Measurements from ENCODE around the gene DGKQ.
"Not testable (repeated sequence)": the region's sequence is repeated elsewhere in the genome, so short reads cannot be mapped to it uniquely, and the experiment has no call there.

DGKQ gene

DNA sequence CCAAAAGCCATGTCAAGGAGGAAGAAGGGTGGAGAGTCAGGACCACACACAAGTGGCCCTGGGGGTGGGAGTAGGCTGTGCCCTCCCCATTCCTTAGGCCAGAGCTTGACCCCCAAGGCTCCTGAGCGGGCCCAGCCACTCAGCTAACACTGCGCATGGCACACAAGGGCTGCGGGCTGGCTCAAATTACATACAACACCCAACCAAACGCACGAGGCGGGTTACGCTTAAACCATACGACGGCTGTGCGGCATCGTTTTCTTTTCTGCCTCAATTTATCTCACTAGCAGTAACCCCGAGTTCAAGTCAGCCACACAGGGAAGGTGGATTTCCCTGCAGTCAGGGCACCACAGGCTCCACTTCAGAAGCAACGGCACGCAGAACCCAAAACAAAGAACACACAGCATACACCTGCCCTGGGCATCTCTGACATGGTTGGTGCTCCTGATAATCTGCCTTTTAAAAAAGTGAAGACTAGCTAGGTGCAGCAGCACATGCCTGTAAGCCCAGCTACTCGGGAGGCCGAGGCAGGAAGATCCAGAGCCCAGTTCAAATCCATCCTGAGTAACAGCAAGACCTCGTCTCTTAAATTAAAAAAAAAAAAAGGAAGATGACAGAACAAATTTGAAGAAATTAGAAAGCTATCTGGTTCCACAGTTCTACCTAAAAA lies 44.1 kb downstream of the DGKQ start:
- no CpG with 5 or more reads among the region's 17 CpGs for WGBS (ENCODE audit: insufficient coverage, insufficient read length)
- Histone ChIP-seq H3K4me3 (ENCODE audit: low read length) (no peak overlapping the region), H3K27ac (ENCODE audit: low read length) (no peak overlapping the region), H3K4me1 (ENCODE audit: control insufficient read depth, insufficient read depth, low read length) (peaks cover 4% of the 10 kb centered on the region; the same call in 1 of the 2 replicates), H3K27me3 (ENCODE audit: control insufficient read depth, insufficient read depth, low read length) (no peaks in the 10 kb centered on the region), H3K9me3 (ENCODE audit: control insufficient read depth, insufficient read depth, low read length) (no peaks in the 10 kb centered on the region), H3K36me3 (ENCODE audit: control insufficient read depth, insufficient read depth, low read length) (no peaks in the 10 kb centered on the region)
- no peak for DNase-seq (ENCODE audit: low read depth, low spot score)

DNA sequence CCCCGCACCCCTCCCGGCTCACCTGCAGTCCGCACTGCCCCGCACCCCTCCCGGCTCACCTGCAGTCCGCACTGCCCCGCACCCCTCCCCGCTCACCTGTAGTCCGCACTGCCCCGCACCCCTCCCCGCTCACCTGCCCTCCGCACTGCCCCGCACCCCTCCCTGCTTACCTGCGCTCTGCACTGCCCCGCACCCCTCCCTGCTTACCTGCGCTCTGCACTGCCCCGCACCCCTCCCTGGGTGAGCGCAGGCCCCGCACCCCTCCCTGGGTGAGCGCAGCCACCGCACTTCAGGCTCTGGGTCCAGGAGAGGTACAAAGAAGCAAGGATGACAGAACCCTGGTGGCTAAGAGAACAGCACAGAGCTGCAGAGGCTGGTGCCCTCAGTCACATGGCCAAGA lies 45.8 kb downstream of the DGKQ start:
- H3K4me3 ChIP-seq (ENCODE audit: low read length); H3K27ac ChIP-seq (ENCODE audit: low read length); H3K36me3 ChIP-seq (ENCODE audit: control insufficient read depth, insufficient read depth, low read length); DNase-seq (ENCODE audit: low read depth, low spot score); H3K9me3 ChIP-seq (ENCODE audit: control insufficient read depth, insufficient read depth, low read length); H3K27me3 ChIP-seq (ENCODE audit: control insufficient read depth, insufficient read depth, low read length); H3K4me1 ChIP-seq (ENCODE audit: control insufficient read depth, insufficient read depth, low read length): not testable (repeated sequence)
- WGBS (ENCODE audit: insufficient coverage, insufficient read length), result no CpG with 5 or more reads among the region's 21 CpGs

DNA sequence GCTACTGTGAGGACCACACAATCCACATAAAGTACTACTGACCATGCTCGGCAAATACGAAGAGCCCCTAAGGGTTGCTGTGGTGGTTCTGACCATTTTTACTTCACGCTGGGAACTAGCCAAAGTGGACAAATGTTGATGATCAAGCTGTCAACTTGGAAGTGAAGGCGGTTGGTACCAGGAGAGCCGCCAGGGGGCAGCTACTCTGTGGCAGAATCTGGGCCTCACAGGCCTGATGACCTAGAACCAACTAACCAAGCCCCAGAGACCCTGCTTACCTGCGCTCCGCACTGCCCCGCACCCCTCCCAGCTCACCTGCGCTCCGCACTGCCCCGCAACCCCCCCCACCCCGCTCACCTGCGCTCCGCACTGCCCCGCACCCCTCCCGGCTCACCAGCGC lies 46.8 kb downstream of the DGKQ start:
- Histone ChIP-seq H3K9me3 (ENCODE audit: control insufficient read depth, insufficient read depth, low read length) (no peaks in the 10 kb centered on the region), H3K4me3 (ENCODE audit: low read length) (no peak overlapping the region), H3K36me3 (ENCODE audit: control insufficient read depth, insufficient read depth, low read length) (no peaks in the 10 kb centered on the region), H3K27me3 (ENCODE audit: control insufficient read depth, insufficient read depth, low read length) (no peaks in the 10 kb centered on the region), H3K4me1 (ENCODE audit: control insufficient read depth, insufficient read depth, low read length) (peaks cover 4% of the 10 kb centered on the region; the same call in 1 of the 2 replicates), H3K27ac (ENCODE audit: low read length) (no peak overlapping the region)
- peak; percentile 47 for DNase-seq (ENCODE audit: low read depth, low spot score)
- WGBS (ENCODE audit: insufficient coverage, insufficient read length), result no CpG with 5 or more reads among the region's 17 CpGs

DNA sequence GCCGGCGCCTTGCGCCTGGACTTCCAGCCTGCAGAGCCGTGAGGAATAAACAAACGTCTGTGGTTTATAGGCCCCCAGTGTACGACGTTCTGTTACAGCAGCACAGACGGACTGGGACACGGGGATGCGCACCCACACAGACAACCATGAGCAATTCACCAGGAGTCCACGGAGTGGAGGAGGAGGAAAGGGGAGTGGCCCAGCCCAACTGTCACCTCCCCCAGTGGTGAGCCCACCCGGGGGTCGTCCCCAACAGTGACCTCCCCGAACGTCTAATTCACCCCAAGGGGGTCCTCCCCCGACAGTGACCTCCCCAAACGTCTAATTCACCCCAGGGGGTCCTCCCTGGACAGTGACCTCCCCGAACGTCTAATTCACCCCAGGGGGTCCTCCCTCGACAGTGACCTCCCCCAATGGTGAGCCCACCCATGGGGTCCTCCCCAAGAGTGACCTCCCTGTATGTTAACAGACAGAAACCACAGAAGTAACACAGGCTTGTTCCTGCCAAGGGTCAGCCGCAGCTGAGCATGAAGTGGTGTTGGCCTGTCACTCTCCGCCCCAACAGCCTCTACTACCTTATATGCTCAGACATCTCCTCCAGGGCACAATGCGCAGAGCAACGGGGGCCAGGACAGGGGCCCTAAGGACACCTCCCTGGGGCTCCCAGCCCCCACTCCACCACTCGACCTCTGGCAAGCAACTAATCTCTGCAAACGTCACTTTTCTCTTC lies 47.4 kb downstream of the DGKQ start:
- no peak overlapping the region for H3K4me3 ChIP-seq (ENCODE audit: low read length)
- WGBS (ENCODE audit: insufficient coverage, insufficient read length), result no CpG with 5 or more reads among the region's 26 CpGs
- no peak for DNase-seq (ENCODE audit: low read depth, low spot score)
- H3K9me3 ChIP-seq (ENCODE audit: control insufficient read depth, insufficient read depth, low read length), result no peaks in the 10 kb centered on the region
- H3K27me3 ChIP-seq (ENCODE audit: control insufficient read depth, insufficient read depth, low read length), result no peaks in the 10 kb centered on the region
- no peak overlapping the region for H3K27ac ChIP-seq (ENCODE audit: low read length)
- H3K4me1 ChIP-seq (ENCODE audit: control insufficient read depth, insufficient read depth, low read length), result peaks cover under 1% of the 10 kb centered on the region; the same call in 1 of the 2 replicates
- no peaks in the 10 kb centered on the region for H3K36me3 ChIP-seq (ENCODE audit: control insufficient read depth, insufficient read depth, low read length)

DNA sequence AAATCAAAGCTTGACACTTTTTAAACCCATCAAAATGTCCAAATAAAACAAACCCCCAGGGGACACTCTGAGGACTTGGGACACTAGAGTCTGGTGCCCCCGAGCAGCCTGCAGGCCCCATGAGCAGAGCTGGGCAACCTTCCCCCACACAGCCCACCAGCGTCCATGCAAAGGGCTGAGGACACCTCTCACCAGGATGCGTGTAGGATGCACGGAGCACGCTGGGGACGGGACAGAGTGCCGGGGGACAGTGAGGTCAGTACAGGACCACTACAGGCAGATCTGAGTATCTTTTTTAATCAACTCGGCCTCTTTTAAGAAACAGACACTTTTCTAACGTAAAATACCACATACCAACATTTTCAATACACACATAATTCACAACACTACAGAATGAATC lies 48.2 kb downstream of the DGKQ start:
- DNase-seq (ENCODE audit: low read depth, low spot score), result no peak
- 100% methylated on average over 2 of the region's 9 CpGs for WGBS (ENCODE audit: insufficient coverage, insufficient read length)
- Histone ChIP-seq H3K4me1 (ENCODE audit: control insufficient read depth, insufficient read depth, low read length) (no peaks in the 10 kb centered on the region), H3K27me3 (ENCODE audit: control insufficient read depth, insufficient read depth, low read length) (no peaks in the 10 kb centered on the region), H3K9me3 (ENCODE audit: control insufficient read depth, insufficient read depth, low read length) (no peaks in the 10 kb centered on the region), H3K27ac (ENCODE audit: low read length) (no peak overlapping the region), H3K4me3 (ENCODE audit: low read length) (no peak overlapping the region), H3K36me3 (ENCODE audit: control insufficient read depth, insufficient read depth, low read length) (no peaks in the 10 kb centered on the region)

DNA sequence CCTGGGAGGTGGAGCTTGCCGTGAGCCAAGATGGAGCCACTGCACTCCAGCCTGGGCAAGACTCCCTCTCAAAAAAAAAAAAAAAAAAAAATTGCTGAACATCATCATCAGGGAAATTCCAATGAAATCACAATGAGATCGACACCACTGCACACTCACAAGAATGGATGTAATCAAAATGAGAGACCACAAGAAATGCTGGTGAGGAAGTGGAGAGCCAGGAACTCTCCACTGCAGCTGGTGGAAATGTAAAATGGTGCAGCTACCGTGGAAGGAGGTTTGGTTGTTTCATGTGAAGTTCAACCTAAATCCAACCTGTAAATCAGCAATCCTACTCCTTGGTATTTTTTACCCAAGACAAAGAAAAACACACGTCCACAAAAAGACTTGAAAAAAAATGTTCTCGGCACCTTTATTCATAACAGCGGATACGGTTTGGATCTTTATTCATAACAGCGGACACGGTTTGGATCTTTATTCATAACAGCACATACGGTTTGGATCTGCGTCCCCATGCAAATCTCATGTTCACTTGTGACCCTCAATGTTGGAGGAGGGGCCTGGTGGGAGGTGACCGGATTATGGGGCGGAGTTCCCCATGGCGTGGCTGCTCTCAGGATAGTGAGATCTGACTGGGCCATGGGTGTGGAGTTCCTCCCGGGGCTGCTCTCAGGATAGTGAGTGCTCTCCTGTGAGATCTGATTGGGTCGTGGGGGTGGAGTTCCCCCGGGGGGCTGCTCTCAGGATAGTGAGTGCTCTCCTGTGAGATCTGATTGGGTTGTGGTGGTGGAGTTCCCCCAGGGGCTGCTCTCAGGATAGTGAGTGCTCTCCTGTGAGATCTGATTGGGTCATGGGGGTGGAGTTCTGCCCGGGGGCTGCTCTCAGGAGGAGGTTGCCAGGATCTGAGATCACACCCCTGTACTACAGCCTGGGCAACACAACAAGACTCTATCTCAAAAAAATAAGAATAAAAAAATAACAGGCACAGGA lies 49.0 kb downstream of the DGKQ start:
- Histone ChIP-seq H3K4me3 (ENCODE audit: low read length) (no peak overlapping the region), H3K27ac (ENCODE audit: low read length) (no peak overlapping the region), H3K27me3 (ENCODE audit: control insufficient read depth, insufficient read depth, low read length) (no peaks in the 10 kb centered on the region), H3K4me1 (ENCODE audit: control insufficient read depth, insufficient read depth, low read length) (no peaks in the 10 kb centered on the region), H3K9me3 (ENCODE audit: control insufficient read depth, insufficient read depth, low read length) (no peaks in the 10 kb centered on the region), H3K36me3 (ENCODE audit: control insufficient read depth, insufficient read depth, low read length) (no peaks in the 10 kb centered on the region)
- DNase-seq (ENCODE audit: low read depth, low spot score), result no peak
- WGBS (ENCODE audit: insufficient coverage, insufficient read length), result no CpG with 5 or more reads among the region's 18 CpGs

DNA sequence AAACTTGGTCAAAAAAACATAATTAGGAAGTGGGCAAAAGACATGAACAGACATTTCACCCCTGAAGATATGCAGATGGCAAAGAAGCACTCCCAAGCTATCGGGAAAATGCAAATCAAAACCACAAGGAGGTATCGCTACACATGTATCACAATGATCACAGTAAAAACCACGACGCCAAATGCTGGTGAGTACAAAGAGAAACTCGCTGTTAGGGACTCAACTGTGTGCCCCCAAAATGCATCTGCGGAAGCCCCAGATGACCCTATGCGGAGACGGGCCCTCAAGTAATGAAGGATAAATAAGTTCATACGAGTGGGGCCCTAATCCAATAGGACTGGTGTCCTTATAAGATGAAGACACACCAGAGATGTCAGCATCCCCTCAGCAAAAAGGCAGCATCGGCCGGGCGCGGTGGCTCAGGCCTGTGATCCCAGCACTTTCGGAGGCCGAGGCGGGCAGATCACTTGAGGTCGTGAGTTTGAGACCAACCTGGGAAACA lies 51.5 kb downstream of the DGKQ start:
- Histone ChIP-seq H3K9me3 (ENCODE audit: control insufficient read depth, insufficient read depth, low read length) (no peaks in the 10 kb centered on the region), H3K4me1 (ENCODE audit: control insufficient read depth, insufficient read depth, low read length) (no peaks in the 10 kb centered on the region), H3K36me3 (ENCODE audit: control insufficient read depth, insufficient read depth, low read length) (no peaks in the 10 kb centered on the region), H3K27ac (ENCODE audit: low read length) (no peak overlapping the region), H3K27me3 (ENCODE audit: control insufficient read depth, insufficient read depth, low read length) (no peaks in the 10 kb centered on the region), H3K4me3 (ENCODE audit: low read length) (no peak overlapping the region)
- DNase-seq (ENCODE audit: low read depth, low spot score), result no peak
- WGBS (ENCODE audit: insufficient coverage, insufficient read length), result no CpG with 5 or more reads among the region's 17 CpGs

DNA sequence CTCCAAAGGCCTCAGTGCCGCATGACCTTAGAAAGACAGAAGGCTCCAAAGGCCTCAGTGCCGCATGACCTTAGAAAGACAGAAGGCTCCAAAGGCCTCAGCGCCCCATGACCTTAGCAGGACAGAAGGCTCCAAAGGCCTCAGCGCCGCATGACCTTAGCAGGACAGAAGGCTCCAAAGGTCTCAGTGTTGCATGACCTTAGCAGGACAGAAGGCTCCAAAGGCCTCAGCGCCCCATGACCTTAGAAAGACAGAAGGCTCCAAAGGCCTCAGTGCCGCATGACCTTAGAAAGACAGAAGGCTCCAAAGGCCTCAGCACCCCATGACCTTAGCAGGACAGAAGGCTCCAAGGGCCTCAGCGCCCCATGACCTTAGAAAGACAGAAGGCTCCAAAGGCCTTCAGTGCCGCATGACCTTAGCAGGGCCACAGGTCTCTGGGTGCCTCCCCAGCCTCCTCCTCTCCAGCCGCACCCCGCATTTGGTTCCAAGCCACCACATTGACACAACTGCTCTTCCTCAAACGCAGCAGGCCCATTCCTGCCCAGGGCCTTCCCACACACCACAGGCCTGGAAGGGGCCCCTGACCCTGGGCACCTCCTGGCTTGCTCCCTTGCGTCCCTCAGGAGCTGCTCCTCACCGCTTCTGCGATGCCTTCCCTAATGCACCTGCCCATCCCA lies 54.2 kb downstream of the DGKQ start:
- H3K27ac ChIP-seq (ENCODE audit: low read length); H3K27me3 ChIP-seq (ENCODE audit: control insufficient read depth, insufficient read depth, low read length); H3K4me1 ChIP-seq (ENCODE audit: control insufficient read depth, insufficient read depth, low read length); DNase-seq (ENCODE audit: low read depth, low spot score); H3K36me3 ChIP-seq (ENCODE audit: control insufficient read depth, insufficient read depth, low read length); H3K4me3 ChIP-seq (ENCODE audit: low read length); H3K9me3 ChIP-seq (ENCODE audit: control insufficient read depth, insufficient read depth, low read length): not testable (repeated sequence)
- WGBS (ENCODE audit: insufficient coverage, insufficient read length), result no CpG with 5 or more reads among the region's 15 CpGs

DNA sequence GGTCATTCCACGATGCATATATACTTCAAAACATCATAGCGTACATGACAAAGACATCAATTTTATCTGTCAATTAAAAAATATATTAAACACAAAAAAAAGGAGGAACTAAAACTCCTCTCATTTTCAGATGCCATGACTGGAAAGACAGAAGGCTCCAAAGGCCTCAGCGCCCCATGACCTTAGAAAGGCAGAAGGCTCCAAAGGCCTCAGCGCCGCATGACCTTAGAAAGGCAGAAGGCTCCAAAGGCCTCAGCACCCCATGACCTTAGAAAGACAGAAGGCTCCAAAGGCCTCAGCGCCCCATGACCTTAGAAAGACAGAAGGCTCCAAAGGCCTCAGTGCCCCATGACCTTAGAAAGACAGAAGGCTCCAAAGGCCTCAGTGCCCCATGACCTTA lies 54.8 kb downstream of the DGKQ start:
- not testable (repeated sequence) for DNase-seq (ENCODE audit: low read depth, low spot score); H3K4me3 ChIP-seq (ENCODE audit: low read length); H3K27ac ChIP-seq (ENCODE audit: low read length); H3K27me3 ChIP-seq (ENCODE audit: control insufficient read depth, insufficient read depth, low read length); H3K9me3 ChIP-seq (ENCODE audit: control insufficient read depth, insufficient read depth, low read length); H3K36me3 ChIP-seq (ENCODE audit: control insufficient read depth, insufficient read depth, low read length); H3K4me1 ChIP-seq (ENCODE audit: control insufficient read depth, insufficient read depth, low read length)
- no CpG with 5 or more reads among the region's 6 CpGs for WGBS (ENCODE audit: insufficient coverage, insufficient read length)

DNA sequence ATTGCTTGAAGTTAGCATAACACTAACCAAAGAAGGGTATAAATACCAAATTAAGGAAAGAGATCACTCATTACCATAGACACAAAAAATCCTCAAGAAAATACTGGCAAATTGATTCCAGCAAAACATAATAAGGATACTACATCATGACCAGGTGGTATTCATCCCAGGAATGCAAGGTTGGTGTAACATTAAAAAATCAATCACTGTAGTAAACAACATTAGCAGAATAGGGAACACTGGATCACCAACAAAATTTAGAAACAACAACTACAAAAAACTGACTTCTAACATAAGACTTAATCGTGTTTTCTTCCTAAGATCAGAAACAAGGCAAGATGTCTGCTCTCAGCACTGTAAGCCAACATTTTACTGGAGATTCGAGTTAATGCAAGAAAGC lies 55.4 kb downstream of the DGKQ start:
- Histone ChIP-seq H3K4me1 (ENCODE audit: control insufficient read depth, insufficient read depth, low read length) (no peaks in the 10 kb centered on the region; the same call in 1 of the 2 replicates), H3K27me3 (ENCODE audit: control insufficient read depth, insufficient read depth, low read length) (no peaks in the 10 kb centered on the region), H3K4me3 (ENCODE audit: low read length) (no peak overlapping the region), H3K9me3 (ENCODE audit: control insufficient read depth, insufficient read depth, low read length) (no peaks in the 10 kb centered on the region), H3K27ac (ENCODE audit: low read length) (no peak overlapping the region), H3K36me3 (ENCODE audit: control insufficient read depth, insufficient read depth, low read length) (no peaks in the 10 kb centered on the region)
- WGBS (ENCODE audit: insufficient coverage, insufficient read length), result no CpG with 5 or more reads among the region's 2 CpGs
- no peak for DNase-seq (ENCODE audit: low read depth, low spot score)

All from iPS DF 6.9 (cell line).